MM.1S (cell line): ENCODE results near the gene TMEM79.

Experiments
- CTCF ChIP-seq: fragments of 300-600 bp; sonication (generic); IDR thresholded peaks from 2 replicates; pipeline ENCODE4 v1.5.1; 2016; ENCODE audit warnings: antibody characterized with exemption, low read length, mixed read lengths
- EZH2 ChIP-seq: fragments of 300-600 bp; sonication (generic); optimal IDR thresholded peaks from 2 replicates; pipeline ENCODE3; 2017; ENCODE audit warnings: low read depth, mild to moderate bottlenecking, antibody characterized with exemption, low read length, mixed read lengths

GRCh38 chr1:156236164-156236563 is 48.0 kb upstream of the TMEM79 start:
- no peak for TF ChIP-seq CTCF
- no peak for TF ChIP-seq EZH2
